NOMO-1 treated with dmso at 0.1 percent for 144 hours (cell line): Measurements from ENCODE around the gene EIF2S3.
"Not testable (repeated sequence)": the region's sequence is repeated elsewhere in the genome, so short reads cannot be mapped to it uniquely, and the experiment has no call there.

Experiments used
- DNase-seq: peaks from one replicate; lab custom pipeline; 2025; ENCODE audit not compliant: unreplicated experiment; lab: John Stamatoyannopoulos, UW

The EIF2S3 gene

GRCh38 chrX:24054182-24055042, at the start of gene EIF2S3:
Gene EIF2S3 (plus strand): TSS chrX:24054956. CDS start chrX:24054969, 13 bp downstream.
- peak; percentile 97 for DNase-seq

GRCh38 chrX:24005028-24005427, 49.7 kb upstream of the EIF2S3 start:
- no peak for DNase-seq

- no peak for DNase-seq
Measured at GRCh38 chrX:24005867-24006266, 48.9 kb upstream of the EIF2S3 start.

GRCh38 chrX:24012266-24012665, 42.5 kb upstream of the EIF2S3 start:
- DNase-seq, result no peak

- DNase-seq, result no peak
Measured at GRCh38 chrX:24014388-24015018, 40.3 kb upstream of the EIF2S3 start.

GRCh38 chrX:24017674-24018073, 37.1 kb upstream of the EIF2S3 start:
- DNase-seq, result no peak

GRCh38 chrX:24018809-24019208, 35.9 kb upstream of the EIF2S3 start:
- DNase-seq, result no peak

- no peak for DNase-seq
Measured at GRCh38 chrX:24019448-24019847, 35.3 kb upstream of the EIF2S3 start.

GRCh38 chrX:24020306-24020876, 34.4 kb upstream of the EIF2S3 start:
- no peak for DNase-seq

GRCh38 chrX:24023544-24023943, 31.2 kb upstream of the EIF2S3 start:
- no peak for DNase-seq

GRCh38 chrX:24023972-24024669, 30.6 kb upstream of the EIF2S3 start:
- DNase-seq, result no peak

GRCh38 chrX:24024819-24025740, 29.7 kb upstream of the EIF2S3 start:
- peak; percentile 60 for DNase-seq

GRCh38 chrX:24025741-24026403, 28.9 kb upstream of the EIF2S3 start:
- DNase-seq, result no peak

- no peak for DNase-seq
Measured at GRCh38 chrX:24026432-24026831, 28.3 kb upstream of the EIF2S3 start.

- no peak for DNase-seq
Measured at GRCh38 chrX:24027086-24027485, 27.7 kb upstream of the EIF2S3 start, which contains the start of gene KLHL15. Gene KLHL15 (minus strand): TSS chrX:24027186. CDS start chrX:24006693, 20,493 bp downstream.

GRCh38 chrX:24027985-24028384, 26.8 kb upstream of the EIF2S3 start:
- no peak for DNase-seq

- no peak for DNase-seq
Measured at GRCh38 chrX:24030597-24030996, 24.2 kb upstream of the EIF2S3 start.

- DNase-seq, result no peak
Measured at GRCh38 chrX:24034485-24034884, 20.3 kb upstream of the EIF2S3 start.

- no peak for DNase-seq
Measured at GRCh38 chrX:24037729-24038128, 17.0 kb upstream of the EIF2S3 start.

- not testable (repeated sequence) for DNase-seq
Measured at GRCh38 chrX:24046060-24046459, 8.7 kb upstream of the EIF2S3 start.
